ENCODE data around the gene TCP1.

TCP1 gene
- total RNA-seq: 165 to 178 (median 177) reads per million in 3 donors

DNA sequence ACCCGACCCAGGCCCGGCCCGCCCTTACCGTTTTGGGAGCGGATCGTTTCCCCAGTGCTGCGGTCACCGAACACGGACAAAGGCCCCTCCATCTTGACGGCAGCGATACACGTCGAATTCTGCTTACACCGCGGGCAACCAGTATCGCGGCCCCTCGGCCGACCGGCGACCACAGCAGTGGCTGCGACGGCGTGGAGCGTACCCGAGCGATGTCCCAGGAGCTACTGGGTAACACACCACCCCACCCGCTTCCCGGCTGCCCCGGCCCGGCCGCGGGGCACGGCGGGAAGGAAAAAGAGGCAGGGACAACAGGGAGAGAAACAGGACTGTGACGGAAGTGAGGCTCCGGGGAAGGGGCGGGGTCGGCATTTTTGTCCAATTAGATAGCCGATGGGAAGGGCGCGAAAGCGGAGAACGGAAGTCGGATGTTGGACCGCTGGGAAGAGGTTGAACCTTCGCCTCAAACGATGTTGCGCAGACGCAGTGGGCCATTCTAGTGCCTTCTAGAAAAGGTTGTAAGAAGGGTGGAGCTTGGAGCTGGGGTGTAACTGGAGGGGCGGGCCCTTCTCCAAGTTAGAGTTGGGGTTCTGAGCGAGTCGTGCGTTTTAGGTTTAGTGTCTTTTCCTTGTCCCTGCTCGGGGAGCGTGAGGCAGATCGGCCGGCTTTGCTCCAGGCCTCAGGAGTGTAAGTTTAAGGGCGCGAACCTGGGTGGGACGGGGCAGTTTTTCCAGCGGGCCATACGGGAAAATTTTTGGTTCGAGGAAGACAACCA lies at the start of gene TCP1:
Gene TCP1 (minus strand): TSS at position 226 of the 772 bp plus-strand sequence. CDS start 134 bp downstream, at position 92.
- peak; percentile 98 to 99 (median 99) for DNase-seq
- H3K36me3 ChIP-seq (ENCODE audit: control insufficient read depth, insufficient read depth, low read length): peaks cover 38% of the 10 kb centered on the region
- H3K4me3 ChIP-seq (ENCODE audit: insufficient read depth, low read depth, low read length, poor library complexity, severe bottlenecking): peak within 1 kb of the TSS; percentile 88

GRCh38 chr6:159838020-159838744 lies 48.8 kb upstream of the TCP1 start:
- no peak for DNase-seq
- no peak overlapping the region for H3K4me3 ChIP-seq (ENCODE audit: insufficient read depth, low read depth, low read length, poor library complexity, severe bottlenecking)
- H3K27me3 ChIP-seq (replicated peaks; ENCODE audit: control insufficient read depth, insufficient read depth, low read length, poor library complexity, severe bottlenecking): no peaks in the 10 kb centered on the region
- H3K9me3 ChIP-seq (ENCODE audit: control insufficient read depth, low read length): no peaks in the 10 kb centered on the region
- no peak overlapping the region for H3K27ac ChIP-seq (ENCODE audit: insufficient read depth, low read length, poor library complexity, severe bottlenecking)
- H3K4me1 ChIP-seq (ENCODE audit: control insufficient read depth, insufficient read depth, low read length, poor library complexity, severe bottlenecking): no peaks in the 10 kb centered on the region
- no peaks in the 10 kb centered on the region for H3K36me3 ChIP-seq (ENCODE audit: control insufficient read depth, insufficient read depth, low read length)

More for the DNA sequence above, at the start of gene TCP1:
- Histone ChIP-seq H3K27ac (ENCODE audit: insufficient read depth, low read length, poor library complexity, severe bottlenecking) (peak within 1 kb of the TSS; percentile 91), H3K27me3 (replicated peaks; ENCODE audit: control insufficient read depth, insufficient read depth, low read length, poor library complexity, severe bottlenecking) (no peaks in the 10 kb centered on the region), H3K9me3 (ENCODE audit: control insufficient read depth, low read length) (no peaks in the 10 kb centered on the region), H3K4me1 (ENCODE audit: control insufficient read depth, insufficient read depth, low read length, poor library complexity, severe bottlenecking) (peaks cover 34% of the 10 kb centered on the region)

DNA sequence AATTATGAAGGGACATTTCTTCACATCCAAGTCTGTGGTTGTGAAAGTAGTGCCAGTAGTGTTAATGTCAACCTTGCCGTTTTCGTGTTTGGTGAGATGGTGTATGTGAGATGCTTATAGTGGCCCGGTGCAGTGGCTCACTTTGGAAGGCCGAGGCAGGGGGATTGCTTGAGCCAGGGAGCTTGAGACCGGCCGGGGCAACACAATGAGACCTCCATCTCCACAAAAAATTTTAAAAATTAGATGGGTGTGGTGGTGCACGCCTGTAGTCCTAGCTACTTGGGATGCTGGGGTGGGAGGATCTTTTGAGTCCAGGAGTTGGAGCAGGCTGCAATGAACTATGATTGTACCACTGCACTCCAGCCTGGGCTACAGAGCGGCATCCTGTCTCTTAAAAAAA lies 48.1 kb upstream of the TCP1 start:
- H3K36me3 ChIP-seq (ENCODE audit: control insufficient read depth, insufficient read depth, low read length): no peaks in the 10 kb centered on the region
- no peak overlapping the region for H3K27ac ChIP-seq (ENCODE audit: insufficient read depth, low read length, poor library complexity, severe bottlenecking)
- no peaks in the 10 kb centered on the region for H3K9me3 ChIP-seq (ENCODE audit: control insufficient read depth, low read length)
- no peaks in the 10 kb centered on the region for H3K27me3 ChIP-seq (replicated peaks; ENCODE audit: control insufficient read depth, insufficient read depth, low read length, poor library complexity, severe bottlenecking)
- no peaks in the 10 kb centered on the region for H3K4me1 ChIP-seq (ENCODE audit: control insufficient read depth, insufficient read depth, low read length, poor library complexity, severe bottlenecking)
- no peak for DNase-seq
- H3K4me3 ChIP-seq (ENCODE audit: insufficient read depth, low read depth, low read length, poor library complexity, severe bottlenecking): no peak overlapping the region

DNA sequence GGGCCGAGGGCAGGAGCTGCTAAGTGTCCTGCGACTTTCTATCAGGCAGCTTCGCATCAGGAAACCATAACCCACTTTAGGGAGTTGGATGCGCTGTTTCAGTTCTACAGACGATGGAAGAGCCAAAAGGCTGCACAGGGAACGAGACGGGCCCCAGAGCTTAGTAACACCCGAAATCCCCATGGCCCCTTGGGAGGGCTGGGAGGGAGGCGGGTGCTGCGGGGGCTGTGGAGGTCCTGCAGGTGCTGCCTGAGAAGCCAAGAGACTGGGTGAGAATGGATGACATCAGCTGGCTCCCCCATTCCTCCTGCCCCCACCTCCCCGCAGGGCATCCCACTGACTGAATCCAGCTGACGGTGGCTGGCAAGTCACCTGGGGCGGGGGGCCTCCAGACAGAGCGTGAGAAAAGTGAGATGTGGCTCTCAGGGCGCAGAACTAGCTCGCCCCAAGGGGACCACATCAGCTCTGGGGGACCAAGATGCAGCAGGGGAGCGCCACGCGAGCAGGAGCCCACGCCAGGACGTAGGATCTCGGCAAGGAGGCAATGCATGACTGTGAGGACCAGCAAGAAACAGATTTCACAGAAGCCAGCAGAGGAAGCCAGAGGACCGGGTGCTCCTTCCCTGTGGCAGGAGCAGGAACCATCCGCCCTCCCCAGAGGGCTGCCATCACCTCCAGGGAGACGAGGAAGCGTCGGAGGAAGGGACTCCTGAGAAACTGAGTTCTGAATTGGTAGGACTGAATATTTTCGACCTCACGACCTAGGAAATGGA lies 47.5 kb upstream of the TCP1 start:
- Histone ChIP-seq H3K27me3 (replicated peaks; ENCODE audit: control insufficient read depth, insufficient read depth, low read length, poor library complexity, severe bottlenecking) (no peaks in the 10 kb centered on the region), H3K9me3 (ENCODE audit: control insufficient read depth, low read length) (no peaks in the 10 kb centered on the region), H3K27ac (ENCODE audit: insufficient read depth, low read length, poor library complexity, severe bottlenecking) (no peak overlapping the region), H3K4me1 (ENCODE audit: control insufficient read depth, insufficient read depth, low read length, poor library complexity, severe bottlenecking) (no peaks in the 10 kb centered on the region), H3K4me3 (ENCODE audit: insufficient read depth, low read depth, low read length, poor library complexity, severe bottlenecking) (no peak overlapping the region), H3K36me3 (ENCODE audit: control insufficient read depth, insufficient read depth, low read length) (no peaks in the 10 kb centered on the region)
- DNase-seq: no peak

- Histone ChIP-seq H3K27ac (ENCODE audit: insufficient read depth, low read length, poor library complexity, severe bottlenecking) (no peak overlapping the region), H3K4me3 (ENCODE audit: insufficient read depth, low read depth, low read length, poor library complexity, severe bottlenecking) (no peak overlapping the region), H3K4me1 (ENCODE audit: control insufficient read depth, insufficient read depth, low read length, poor library complexity, severe bottlenecking) (no peaks in the 10 kb centered on the region), H3K9me3 (ENCODE audit: control insufficient read depth, low read length) (no peaks in the 10 kb centered on the region), H3K27me3 (replicated peaks; ENCODE audit: control insufficient read depth, insufficient read depth, low read length, poor library complexity, severe bottlenecking) (no peaks in the 10 kb centered on the region), H3K36me3 (ENCODE audit: control insufficient read depth, insufficient read depth, low read length) (no peaks in the 10 kb centered on the region)
- DNase-seq: no peak
These were observed 44.7 kb upstream of the TCP1 start for GRCh38 chr6:159833997-159834603.

GRCh38 chr6:159833556-159833955 lies 44.2 kb upstream of the TCP1 start:
- no peak for DNase-seq
- no peaks in the 10 kb centered on the region for H3K4me1 ChIP-seq (ENCODE audit: control insufficient read depth, insufficient read depth, low read length, poor library complexity, severe bottlenecking)

DNA sequence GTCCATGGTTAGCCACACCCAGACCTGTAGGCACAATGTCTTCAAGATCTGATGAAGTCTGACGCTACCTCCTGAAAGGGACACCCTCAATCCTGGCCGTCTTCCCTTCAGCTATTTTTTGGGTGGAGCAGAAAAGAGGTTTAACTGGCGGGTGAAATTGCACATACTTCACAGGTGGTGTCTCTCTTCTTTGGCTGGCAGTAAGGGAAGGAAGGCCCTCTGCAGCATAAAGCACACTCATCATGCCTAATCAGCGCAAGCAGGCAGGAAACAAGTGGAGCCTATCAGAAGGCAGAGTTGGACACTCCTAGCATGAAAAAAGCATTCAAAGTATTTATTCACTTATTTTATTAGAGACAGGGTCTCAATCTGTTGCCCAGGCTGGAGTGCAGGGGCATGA lies 43.5 kb upstream of the TCP1 start:
- no peaks in the 10 kb centered on the region for H3K36me3 ChIP-seq (ENCODE audit: control insufficient read depth, insufficient read depth, low read length)
- no peaks in the 10 kb centered on the region for H3K9me3 ChIP-seq (ENCODE audit: control insufficient read depth, low read length)
- no peak overlapping the region for H3K27ac ChIP-seq (ENCODE audit: insufficient read depth, low read length, poor library complexity, severe bottlenecking)
- DNase-seq: no peak
- no peaks in the 10 kb centered on the region for H3K4me1 ChIP-seq (ENCODE audit: control insufficient read depth, insufficient read depth, low read length, poor library complexity, severe bottlenecking)
- no peaks in the 10 kb centered on the region for H3K27me3 ChIP-seq (replicated peaks; ENCODE audit: control insufficient read depth, insufficient read depth, low read length, poor library complexity, severe bottlenecking)
- H3K4me3 ChIP-seq (ENCODE audit: insufficient read depth, low read depth, low read length, poor library complexity, severe bottlenecking): no peak overlapping the region

More at GRCh38 chr6:159833556-159833955, 44.2 kb upstream of the TCP1 start:
- H3K4me3 ChIP-seq (ENCODE audit: insufficient read depth, low read depth, low read length, poor library complexity, severe bottlenecking): no peak overlapping the region
- no peaks in the 10 kb centered on the region for H3K9me3 ChIP-seq (ENCODE audit: control insufficient read depth, low read length)
- H3K27me3 ChIP-seq (replicated peaks; ENCODE audit: control insufficient read depth, insufficient read depth, low read length, poor library complexity, severe bottlenecking): no peaks in the 10 kb centered on the region
- H3K27ac ChIP-seq (ENCODE audit: insufficient read depth, low read length, poor library complexity, severe bottlenecking): no peak overlapping the region
- no peaks in the 10 kb centered on the region for H3K36me3 ChIP-seq (ENCODE audit: control insufficient read depth, insufficient read depth, low read length)

- no peak overlapping the region for H3K27ac ChIP-seq (ENCODE audit: insufficient read depth, low read length, poor library complexity, severe bottlenecking)
- no peaks in the 10 kb centered on the region for H3K9me3 ChIP-seq (ENCODE audit: control insufficient read depth, low read length)
- no peaks in the 10 kb centered on the region for H3K27me3 ChIP-seq (replicated peaks; ENCODE audit: control insufficient read depth, insufficient read depth, low read length, poor library complexity, severe bottlenecking)
- no peaks in the 10 kb centered on the region for H3K36me3 ChIP-seq (ENCODE audit: control insufficient read depth, insufficient read depth, low read length)
- no peaks in the 10 kb centered on the region for H3K4me1 ChIP-seq (ENCODE audit: control insufficient read depth, insufficient read depth, low read length, poor library complexity, severe bottlenecking)
- no peak for DNase-seq
- no peak overlapping the region for H3K4me3 ChIP-seq (ENCODE audit: insufficient read depth, low read depth, low read length, poor library complexity, severe bottlenecking)
These were observed 41.9 kb upstream of the TCP1 start for GRCh38 chr6:159831373-159831679.

- no peaks in the 10 kb centered on the region for H3K27me3 ChIP-seq (replicated peaks; ENCODE audit: control insufficient read depth, insufficient read depth, low read length, poor library complexity, severe bottlenecking)
- DNase-seq: no peak
- H3K4me3 ChIP-seq (ENCODE audit: insufficient read depth, low read depth, low read length, poor library complexity, severe bottlenecking): no peak overlapping the region
- H3K9me3 ChIP-seq (ENCODE audit: control insufficient read depth, low read length): no peaks in the 10 kb centered on the region
- H3K36me3 ChIP-seq (ENCODE audit: control insufficient read depth, insufficient read depth, low read length): no peaks in the 10 kb centered on the region
- no peak overlapping the region for H3K27ac ChIP-seq (ENCODE audit: insufficient read depth, low read length, poor library complexity, severe bottlenecking)
- H3K4me1 ChIP-seq (ENCODE audit: control insufficient read depth, insufficient read depth, low read length, poor library complexity, severe bottlenecking): no peaks in the 10 kb centered on the region
These were observed 41.3 kb upstream of the TCP1 start for GRCh38 chr6:159830501-159831372.

All from effector memory CD4-positive, alpha-beta T cell (primary cell).